Smooth muscle cell of the brain vasculature (primary cell): ENCODE results near the gene PSTPIP2.
"Not testable (repeated sequence)": the region's sequence is repeated elsewhere in the genome, so short reads cannot be mapped to it uniquely, and the experiment has no call there.

Source experiments
- DNase-seq: peaks from one replicate; pipeline ENCODE4 v3.0.0-alpha.2; 2012; ENCODE audit warnings: low read depth, low spot score

Gene PSTPIP2

GRCh38 chr18:46070232-46070631, 1.8 kb downstream of the PSTPIP2 start:
- DNase-seq: no peak

DNA sequence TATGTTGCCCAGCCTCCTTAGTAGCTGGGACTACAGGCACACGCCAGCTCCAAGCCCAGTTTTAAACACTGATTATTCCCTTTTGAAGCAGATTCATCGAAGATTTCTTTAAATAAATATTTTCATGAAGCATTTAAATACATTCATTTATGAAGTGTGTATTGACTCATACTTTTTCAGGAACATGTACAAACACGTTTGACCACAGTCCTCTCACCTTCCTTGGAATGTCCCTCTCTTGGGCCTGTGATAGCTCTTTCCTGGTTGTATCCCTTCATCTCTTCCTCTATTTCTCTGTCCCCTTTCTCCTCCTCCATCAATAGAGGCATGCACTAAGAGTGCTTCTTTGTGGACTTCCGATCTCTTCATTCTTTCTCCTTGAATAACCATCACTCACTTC, 2.5 kb downstream of the PSTPIP2 start:
- DNase-seq: no peak

- DNase-seq: no peak
Observed at GRCh38 chr18:46068763-46069162, 3.3 kb downstream of the PSTPIP2 start.

DNA sequence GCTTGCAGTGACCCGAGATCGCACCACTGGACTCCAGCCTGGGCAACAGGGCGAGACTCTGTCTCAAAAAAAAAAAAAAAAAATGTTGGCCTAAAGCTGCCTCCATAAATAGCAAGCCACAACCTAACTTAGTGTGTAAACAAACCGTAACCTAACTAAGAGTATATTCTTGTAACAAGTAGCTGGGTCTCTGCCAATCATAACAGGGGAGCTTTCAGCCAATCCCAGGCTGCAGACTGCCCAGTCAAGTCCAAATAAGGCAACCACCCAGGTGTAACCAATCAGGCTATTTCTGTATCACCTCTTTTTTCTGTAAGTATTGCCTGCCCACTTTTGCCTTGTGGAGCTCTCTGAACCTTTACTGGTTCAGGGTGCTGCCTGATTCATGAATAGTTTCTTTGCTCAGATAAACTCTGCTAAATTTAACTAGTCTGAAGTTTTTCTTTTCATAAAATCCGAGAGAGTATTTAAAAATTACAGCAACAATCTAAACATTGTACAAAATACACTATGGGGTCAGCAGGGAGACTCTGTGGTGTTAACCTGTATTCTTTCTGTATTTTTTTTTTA, 4.5 kb downstream of the PSTPIP2 start:
- no peak for DNase-seq

DNA sequence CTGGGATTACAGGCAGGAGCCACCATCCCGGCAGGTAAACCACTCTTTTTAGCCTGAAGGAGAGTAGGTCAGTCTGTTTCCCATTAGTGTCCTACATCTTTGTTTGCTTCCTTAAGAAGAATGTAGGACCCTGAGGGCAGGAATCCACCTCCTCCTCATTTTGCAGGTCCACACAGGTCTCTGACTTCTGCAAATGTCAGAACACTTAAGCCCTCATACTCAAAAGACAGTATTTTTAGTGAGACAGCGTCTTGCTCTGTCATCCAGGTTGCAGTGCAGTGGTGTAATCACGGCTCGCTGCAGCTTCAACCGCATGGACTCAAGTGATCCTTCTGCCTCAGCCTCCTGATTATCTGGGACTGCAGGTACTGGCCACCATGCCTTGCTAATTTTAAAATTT, 9.3 kb downstream of the PSTPIP2 start:
- no peak for DNase-seq

DNA sequence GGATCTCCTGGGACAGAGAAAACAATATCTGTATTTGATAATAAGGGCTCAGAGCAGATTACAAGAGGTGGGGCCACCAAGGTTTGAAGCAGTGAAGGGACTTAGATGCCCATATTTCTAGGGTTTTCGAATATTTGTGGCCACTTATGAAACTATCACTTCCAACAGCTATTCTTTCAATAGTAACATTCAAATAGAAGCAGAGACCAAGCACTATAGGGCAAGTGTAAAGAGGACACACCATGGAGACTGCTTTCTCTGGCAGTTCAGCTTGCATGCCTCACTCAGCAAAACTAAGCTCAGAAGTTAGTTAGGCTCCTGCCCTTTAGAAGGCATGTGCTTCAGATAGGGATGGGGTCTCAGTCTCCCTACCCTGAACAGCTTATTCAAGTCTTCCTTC, 10.3 kb downstream of the PSTPIP2 start:
- DNase-seq: no peak

DNA sequence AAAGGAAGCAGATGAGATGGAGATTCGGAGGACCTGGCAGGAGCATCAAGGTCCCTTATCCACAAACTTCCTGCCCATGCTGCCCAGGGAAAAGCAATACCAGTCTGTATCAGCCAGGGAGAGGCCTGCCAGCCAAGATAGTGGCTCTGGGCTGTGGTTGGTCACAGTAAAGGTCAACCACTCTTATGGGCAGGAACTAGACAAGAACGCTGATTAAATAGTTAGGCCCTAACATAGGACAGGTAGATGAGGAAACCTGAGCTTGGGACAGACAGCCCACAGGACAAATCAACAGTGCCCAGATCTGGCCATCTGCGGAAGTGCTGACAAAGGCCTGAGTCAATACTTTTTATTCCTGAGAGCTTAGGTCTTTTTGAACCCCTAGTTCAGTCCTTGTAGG, 10.7 kb downstream of the PSTPIP2 start:
- DNase-seq: no peak

DNA sequence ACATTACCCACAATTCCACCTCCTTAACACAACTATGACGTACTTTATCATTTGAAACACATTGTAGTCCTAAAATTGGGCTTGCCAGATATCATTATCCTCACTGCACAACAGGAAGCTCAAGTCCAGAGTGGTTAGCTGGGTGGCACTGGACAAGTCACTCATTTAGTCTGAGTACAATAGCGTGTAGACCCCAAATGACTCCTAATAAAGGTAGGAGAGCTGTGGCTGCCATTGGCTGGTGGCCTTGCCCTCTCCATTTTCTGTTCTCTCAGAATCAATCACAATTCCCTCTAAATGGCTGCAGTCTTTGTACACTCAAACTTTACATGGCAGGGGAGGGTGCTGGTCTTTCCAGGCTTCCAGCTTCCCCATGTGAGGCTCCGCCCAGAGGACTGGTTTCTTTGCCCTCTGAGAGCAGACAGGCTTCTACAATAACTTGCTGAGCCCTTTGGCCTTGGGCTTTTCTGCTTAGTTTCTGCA, 11.7 kb downstream of the PSTPIP2 start:
- no peak for DNase-seq

- DNase-seq: no peak
Observed at GRCh38 chr18:46055838-46056230, 16.2 kb downstream of the PSTPIP2 start.

DNA sequence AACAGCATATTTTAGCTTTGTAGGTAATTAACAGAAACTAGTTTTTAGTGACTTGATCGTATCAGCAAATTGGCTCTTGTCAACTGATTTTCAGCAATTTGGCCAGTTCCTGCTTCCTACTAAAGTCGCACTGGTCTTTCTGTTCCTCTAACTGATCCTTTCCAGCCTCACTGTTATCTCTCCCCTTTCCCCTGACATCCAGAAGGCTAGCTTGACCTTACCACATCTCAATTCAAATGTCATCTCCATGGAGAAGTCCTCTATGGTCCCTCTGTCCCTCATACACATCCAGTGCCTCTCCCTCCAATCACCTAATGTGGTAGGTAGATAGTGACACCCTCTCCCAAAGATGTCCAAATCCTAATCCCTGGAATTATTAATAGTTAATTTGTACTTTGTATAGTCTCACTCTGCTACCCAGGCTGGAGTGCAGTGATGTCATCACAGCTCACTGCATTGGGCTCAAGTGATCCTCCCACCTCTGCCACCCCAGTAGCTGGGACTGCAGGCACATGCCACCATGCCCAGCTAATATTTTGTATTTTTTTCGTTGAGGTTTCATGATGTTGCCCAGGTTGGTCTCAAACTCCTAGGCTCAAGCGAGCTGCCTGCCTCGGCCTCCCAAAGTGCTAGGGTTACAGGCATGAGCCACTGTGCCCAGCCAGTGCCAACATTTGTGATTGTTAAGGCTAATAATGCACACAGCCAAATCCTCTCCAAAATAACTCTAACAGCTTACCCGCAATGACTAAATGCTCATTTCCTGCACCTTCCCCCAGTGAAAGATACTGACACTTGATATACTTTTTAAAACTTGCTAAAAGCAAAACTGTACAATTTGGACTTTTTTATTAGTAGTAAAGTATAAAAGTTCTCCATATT, 16.9 kb downstream of the PSTPIP2 start:
- DNase-seq: no peak

DNA sequence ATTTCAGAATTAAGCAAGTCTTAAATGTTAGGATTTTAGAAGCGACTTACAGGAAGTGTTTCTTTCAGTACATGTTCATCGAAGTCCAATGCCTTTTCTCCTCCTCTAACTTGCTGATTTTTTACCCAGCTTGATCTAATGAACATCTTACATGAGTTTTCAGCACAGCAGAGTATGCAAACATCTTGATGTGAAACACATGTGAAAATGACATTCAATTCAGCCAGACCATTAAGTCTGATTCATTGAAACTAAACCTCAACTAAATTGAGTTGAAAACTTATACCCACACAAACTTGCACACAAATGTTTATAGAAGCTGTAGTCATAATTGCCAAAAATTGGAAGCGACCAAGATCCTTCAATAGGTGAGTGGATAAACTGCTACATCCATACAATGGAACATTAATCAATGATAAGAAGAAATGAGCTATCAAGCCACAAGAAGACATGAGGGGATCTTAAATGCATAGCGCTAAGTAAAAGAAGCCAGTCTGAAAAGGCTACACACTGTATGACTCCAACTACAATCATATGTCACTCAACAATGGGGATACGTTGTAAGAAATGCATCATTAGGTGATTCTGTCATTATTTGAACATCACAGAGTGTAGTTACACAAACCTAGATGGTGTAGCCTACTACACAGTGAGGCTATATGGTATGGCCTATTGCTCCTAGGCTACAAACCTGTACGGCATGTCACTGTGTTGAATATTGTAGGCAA, 18.5 kb downstream of the PSTPIP2 start:
- DNase-seq: no peak

GRCh38 chr18:46051731-46052461, 20.2 kb downstream of the PSTPIP2 start:
- DNase-seq: no peak

DNA sequence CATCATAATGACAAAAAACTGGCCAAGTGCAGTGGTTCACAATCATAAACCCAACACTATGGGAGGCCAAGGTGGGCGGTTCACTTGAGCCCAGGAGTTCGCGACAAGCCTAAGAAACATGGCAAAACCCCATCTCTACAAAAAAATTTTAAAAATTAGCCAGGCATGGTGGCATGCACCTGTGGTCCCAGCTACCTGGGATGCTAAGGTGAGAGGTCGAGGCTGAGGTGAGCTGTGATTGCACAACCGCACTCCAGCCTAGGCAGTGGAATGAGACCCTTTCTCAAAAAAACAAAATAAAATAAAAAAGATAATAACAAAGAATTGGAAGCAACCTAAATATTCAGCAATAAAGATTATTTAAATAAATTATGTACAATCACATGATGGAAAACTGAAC, 21.8 kb downstream of the PSTPIP2 start:
- no peak for DNase-seq

GRCh38 chr18:46048641-46049040, 23.4 kb downstream of the PSTPIP2 start:
- no peak for DNase-seq

DNA sequence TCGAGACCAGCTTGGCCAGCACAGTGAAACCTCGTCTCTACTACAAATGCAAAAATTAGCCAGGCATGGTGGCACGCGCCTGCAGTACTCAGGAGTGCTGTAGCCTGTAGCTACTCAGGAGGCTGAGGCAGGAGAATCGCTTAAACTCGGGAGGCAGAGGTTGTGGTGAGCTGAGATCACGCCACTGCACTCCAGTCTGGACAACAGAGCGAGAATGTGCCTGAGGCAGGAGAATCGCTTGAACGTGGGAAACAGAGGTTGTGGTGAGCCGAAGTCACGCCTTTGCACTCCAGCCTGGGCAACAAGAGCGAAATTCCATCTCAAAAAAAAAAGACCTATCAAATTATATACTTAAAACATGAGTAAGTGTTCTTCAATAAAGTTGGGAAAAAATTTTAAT, 24.7 kb downstream of the PSTPIP2 start:
- DNase-seq: not testable (repeated sequence)

DNA sequence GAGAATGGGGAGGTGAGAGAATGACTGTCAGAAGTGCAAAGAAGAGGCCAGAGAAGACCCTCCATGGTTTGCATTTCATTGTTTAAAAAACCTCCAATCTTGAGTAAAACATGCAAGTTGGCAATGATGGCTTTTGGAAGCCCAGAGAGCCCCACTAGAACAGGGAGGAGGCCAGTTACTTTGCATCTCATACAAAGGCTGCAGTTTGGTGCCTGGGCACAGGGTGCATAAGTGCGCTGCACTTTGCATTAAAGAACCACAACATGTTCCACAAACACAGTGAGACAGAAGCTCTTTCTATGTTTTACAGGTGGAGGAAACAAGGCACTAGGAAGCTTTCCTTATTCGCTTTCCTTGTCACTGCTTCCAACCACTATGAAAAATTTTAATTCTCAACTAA, 25.4 kb downstream of the PSTPIP2 start:
- DNase-seq: no peak

DNA sequence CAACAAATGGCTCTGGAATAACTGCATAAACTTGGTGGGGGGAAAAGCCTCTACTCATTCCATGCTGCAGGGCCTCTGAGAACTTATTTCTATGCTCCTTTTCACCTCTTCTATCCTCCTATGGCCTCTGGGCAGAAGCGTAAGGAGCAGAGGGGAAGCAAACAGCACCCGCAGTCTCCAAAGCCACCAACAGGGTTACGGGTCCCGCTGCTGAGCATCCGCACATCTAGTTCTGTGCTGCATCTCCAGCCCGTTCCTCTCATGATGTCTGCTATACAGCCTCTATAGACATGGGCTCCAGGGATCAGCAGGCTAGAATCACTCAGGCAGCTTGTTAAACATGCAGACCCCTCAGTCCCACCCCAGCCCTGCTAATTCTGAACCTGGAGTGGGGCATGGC, 25.9 kb downstream of the PSTPIP2 start:
- no peak for DNase-seq

- no peak for DNase-seq
Observed at GRCh38 chr18:46042571-46043123, 29.4 kb downstream of the PSTPIP2 start.

DNA sequence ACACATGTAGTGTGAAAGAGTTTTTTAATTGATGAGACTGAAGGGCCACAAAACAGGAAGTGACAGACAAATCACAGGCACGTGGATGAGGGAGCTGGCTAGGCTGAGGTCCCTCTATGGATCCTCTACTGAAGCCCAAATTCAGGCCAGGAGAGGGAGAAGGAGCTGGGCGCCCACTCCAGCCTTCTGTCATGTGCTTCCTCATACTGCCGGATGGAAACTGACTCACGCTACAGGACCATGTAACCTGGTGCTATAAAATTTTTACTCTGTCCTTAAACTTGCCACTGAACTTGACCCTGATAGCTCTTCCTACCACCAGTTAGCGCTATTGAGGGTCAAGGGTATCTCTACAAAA, 31.3 kb downstream of the PSTPIP2 start:
- no peak for DNase-seq

DNA sequence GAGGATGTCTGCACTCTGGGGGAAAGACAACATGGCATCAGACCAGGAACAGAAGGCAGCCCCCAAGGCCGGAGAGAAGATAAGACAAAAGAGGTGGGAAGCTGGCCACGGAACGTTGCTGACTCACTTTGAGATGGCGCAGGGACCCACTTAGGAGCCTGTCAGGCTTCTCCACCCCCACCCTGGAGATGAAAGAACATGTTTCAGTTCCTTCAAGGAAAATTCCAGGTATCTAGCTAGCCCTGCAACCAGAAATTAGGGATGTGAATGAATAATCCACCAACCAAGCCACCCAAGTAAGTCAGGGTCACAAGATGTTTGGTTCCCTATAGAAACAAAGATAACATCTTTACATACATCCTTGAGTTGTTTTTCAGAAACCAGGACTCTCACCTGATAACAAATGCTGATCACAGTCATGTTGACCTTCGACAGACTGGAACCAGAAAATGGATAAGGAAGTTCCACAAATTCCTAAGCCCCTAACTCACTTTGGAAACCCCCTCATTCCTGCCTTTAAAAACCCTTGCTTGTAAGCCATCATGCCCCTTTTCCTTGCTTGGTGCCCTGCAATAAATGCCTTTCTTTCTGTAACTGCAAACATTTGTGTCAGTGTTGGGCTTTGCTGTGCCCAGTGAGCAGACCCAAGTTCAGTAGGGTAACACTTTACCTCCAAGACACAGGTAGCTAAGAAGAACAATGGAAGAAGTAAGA, 31.9 kb downstream of the PSTPIP2 start:
- DNase-seq: no peak
